ENCODE data around the gene ASRGL1.
A peak's percentile ranks its signal among the peaks of the same experiment; 100 is the strongest.
"Not testable (repeated sequence)": the region's sequence is repeated elsewhere in the genome, so short reads cannot be mapped to it uniquely, and the experiment has no call there.

The ASRGL1 gene

GRCh38 chr11:62337303-62338181, at the start of gene ASRGL1:
Gene ASRGL1 (plus strand): TSS chr11:62337448. CDS start chr11:62337978, 530 bp downstream.
- FAIRE-seq = no peak

GRCh38 chr11:62295504-62295903, 41.7 kb upstream of the ASRGL1 start:
- no peak for FAIRE-seq

GRCh38 chr11:62298975-62299374, 38.3 kb upstream of the ASRGL1 start, which contains the start of gene SCGB1D4:
Gene SCGB1D4 (minus strand): TSS chr11:62299075. CDS start chr11:62299010, 65 bp downstream.
- no peak for FAIRE-seq

GRCh38 chr11:62306227-62306626, 31.0 kb upstream of the ASRGL1 start:
- no peak for FAIRE-seq

GRCh38 chr11:62307950-62308349, 29.3 kb upstream of the ASRGL1 start:
- FAIRE-seq = no peak

GRCh38 chr11:62309991-62310390, 27.3 kb upstream of the ASRGL1 start:
- FAIRE-seq = no peak

- FAIRE-seq = no peak
Observed at GRCh38 chr11:62315431-62315830, 21.8 kb upstream of the ASRGL1 start.

GRCh38 chr11:62322524-62322923, 14.7 kb upstream of the ASRGL1 start:
- FAIRE-seq = no peak

- FAIRE-seq = no peak
Observed at GRCh38 chr11:62324731-62325556, 12.3 kb upstream of the ASRGL1 start.

GRCh38 chr11:62325781-62326180, 11.5 kb upstream of the ASRGL1 start:
- FAIRE-seq = not testable (repeated sequence)

GRCh38 chr11:62326719-62327118, 10.5 kb upstream of the ASRGL1 start:
- not testable (repeated sequence) for FAIRE-seq

- not testable (repeated sequence) for FAIRE-seq
Observed at GRCh38 chr11:62327541-62327940, 9.7 kb upstream of the ASRGL1 start.

GRCh38 chr11:62331264-62331663, 6.0 kb upstream of the ASRGL1 start:
- FAIRE-seq = not testable (repeated sequence)

- FAIRE-seq = no peak
Observed at GRCh38 chr11:62333768-62334167, 3.5 kb upstream of the ASRGL1 start.

- not testable (repeated sequence) for FAIRE-seq
Observed at GRCh38 chr11:62336949-62337302, 322 bp upstream of the ASRGL1 start.

GRCh38 chr11:62338218-62338617, 970 bp downstream of the ASRGL1 start:
- no peak for FAIRE-seq

GRCh38 chr11:62340269-62340901, 3.1 kb downstream of the ASRGL1 start:
- peak; percentile 31 for FAIRE-seq

- FAIRE-seq = no peak
Observed at GRCh38 chr11:62341588-62341987, 4.3 kb downstream of the ASRGL1 start.

GRCh38 chr11:62343646-62344190, 6.5 kb downstream of the ASRGL1 start:
- not testable (repeated sequence) for FAIRE-seq

GRCh38 chr11:62344210-62344609, 7.0 kb downstream of the ASRGL1 start:
- FAIRE-seq = no peak

GRCh38 chr11:62345861-62346260, 8.6 kb downstream of the ASRGL1 start:
- no peak for FAIRE-seq

- no peak for FAIRE-seq
Observed at GRCh38 chr11:62352355-62353336, 15.4 kb downstream of the ASRGL1 start.
